Measurements from ENCODE around the gene CELF5.
"Not testable (repeated sequence)": the region's sequence is repeated elsewhere in the genome, so short reads cannot be mapped to it uniquely, and the experiment has no call there.

The CELF5 gene

DNA sequence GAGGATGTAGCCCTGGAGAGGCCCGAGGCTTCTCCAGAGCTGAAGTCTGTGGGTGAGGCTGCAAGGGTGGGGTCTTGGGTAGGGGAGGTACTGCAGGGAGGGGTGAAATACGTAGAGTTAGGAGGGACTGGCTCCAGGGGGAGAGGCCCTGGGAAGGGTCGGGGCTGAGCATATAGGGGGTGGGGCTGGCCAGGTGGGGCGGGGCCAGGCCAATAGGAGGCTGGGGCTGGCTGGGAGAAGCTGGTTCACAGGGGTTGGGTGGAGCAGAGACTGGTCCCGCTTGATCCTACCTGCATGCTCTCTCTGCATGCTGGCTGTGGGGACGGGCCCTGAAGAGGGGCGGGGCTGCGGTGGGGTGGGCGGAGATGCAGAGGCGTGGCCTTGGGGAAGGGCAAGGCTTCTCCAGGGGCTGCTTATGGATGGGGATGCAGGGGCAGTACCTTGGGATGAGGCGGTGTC is 51.9 kb downstream of the CELF5 start:
- peak; percentile 58 to 69 for DNase-seq

DNA sequence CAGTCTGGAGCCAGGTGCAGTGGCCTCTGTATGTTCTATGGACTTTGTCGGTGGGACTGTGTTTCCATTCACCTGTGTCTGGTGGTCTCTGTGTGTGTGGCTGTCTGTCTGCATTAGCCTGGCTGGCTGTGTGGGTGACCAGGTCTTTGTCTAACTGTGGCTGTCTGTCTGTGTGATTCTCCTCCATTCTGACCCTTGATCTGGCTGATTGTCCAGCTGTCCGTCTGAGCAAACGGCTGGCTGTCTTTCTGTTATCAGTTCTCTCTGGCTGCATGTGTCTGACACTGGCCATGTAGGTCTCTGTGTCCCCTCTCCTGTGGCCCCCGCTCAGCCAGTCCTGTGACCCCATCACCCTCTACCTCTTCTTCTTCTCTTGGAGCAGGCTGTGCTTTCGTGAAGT is 53.2 kb downstream of the CELF5 start:
- no peak for DNase-seq

GRCh38 chr19:3278294-3278693 is 53.8 kb downstream of the CELF5 start:
- no peak for DNase-seq

- DNase-seq = no peak
These were observed 54.3 kb downstream of the CELF5 start for GRCh38 chr19:3278749-3279148.

DNA sequence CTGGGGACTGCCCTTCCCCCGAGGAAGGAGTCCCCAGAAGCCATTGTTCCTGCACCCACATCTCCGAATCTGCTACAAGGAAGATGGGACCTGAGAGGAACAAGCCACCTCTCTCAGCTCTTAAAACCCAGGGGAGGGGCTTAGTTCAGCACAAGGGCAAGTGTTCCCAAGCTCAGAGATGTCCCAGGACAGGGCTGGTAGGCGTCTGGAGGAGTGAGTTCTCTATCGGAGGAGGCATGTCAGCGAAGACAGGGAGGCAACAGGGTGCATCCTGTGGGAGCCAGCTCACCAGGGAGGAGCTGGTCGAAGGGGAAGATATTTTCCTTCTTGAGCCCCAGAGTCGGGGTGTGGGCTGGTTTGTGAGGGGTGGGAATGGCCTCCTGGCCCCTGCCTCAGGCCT is 54.8 kb downstream of the CELF5 start:
- DNase-seq = no peak

DNA sequence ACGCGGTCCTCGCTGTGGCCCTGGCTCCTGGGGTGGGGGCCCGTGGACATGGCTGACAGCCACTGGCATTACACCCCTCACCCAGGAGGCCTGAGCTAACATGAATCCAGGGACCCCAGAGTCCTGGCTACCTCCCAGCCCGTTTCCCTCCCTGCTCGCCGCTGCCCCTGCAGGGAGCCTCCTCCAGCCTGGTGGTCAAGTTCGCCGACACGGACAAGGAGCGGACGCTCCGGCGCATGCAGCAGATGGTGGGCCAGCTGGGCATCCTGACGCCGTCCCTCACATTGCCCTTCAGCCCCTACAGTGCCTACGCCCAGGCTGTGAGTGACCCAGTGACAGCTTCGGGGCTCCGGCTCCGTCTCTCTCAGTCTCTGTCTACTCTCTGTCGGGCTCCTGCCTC is 56.6 kb downstream of the CELF5 start:
- no peak for DNase-seq

- DNase-seq = no peak
These were observed 57.7 kb downstream of the CELF5 start for GRCh38 chr19:3282155-3282554.

GRCh38 chr19:3282564-3282963 is 58.1 kb downstream of the CELF5 start:
- no peak for DNase-seq

- DNase-seq = no peak
These were observed 58.8 kb downstream of the CELF5 start for GRCh38 chr19:3283246-3283751.

GRCh38 chr19:3283886-3284657 is 59.6 kb downstream of the CELF5 start:
- no peak for DNase-seq

DNA sequence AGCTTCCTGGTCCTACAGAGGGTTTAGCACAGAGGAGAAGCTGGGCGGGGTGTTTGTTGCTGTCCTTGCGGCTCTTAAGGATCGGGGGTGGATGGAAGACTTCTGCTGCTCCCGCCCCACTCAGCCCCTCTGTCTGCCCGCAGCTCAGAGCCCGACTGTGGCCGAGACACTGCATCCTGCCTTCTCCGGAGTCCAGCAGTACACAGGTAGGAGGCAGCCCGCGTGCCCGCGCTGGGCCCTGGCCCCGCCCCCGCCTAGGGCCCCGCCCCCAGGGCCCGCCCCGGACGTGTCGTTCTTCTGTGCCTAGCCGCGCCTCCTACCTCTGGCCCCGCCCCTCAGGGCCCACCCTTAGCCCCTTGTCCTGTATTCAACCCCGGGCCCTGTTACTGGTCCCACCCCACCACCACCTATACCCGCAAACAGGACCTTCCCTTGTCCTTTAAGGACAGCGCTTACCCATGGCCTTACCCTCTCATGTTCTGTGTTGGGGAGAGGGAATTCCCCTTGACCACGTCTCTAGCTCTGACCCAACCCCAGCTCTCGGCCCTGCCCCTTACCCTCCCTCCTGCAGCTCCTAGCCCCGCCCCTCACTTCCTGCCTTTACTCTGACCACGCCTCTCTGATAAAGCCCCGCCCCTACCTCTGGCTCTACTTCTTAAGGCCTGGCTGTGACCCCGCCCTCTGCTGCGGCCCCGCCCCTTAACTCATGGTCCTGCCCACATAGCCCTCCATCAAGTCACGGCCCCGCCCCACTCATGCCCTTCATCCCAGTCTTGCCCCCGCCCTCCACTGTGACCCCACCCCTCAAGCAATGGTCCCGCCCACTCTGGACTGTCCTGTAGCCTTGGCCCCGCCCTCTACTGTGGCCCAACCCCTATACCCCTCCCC is 60.5 kb downstream of the CELF5 start:
- DNase-seq = peak; percentile 79 to 80

- DNase-seq = peak; percentile 42 to 61
These were observed 61.3 kb downstream of the CELF5 start for GRCh38 chr19:3285647-3286176.

DNA sequence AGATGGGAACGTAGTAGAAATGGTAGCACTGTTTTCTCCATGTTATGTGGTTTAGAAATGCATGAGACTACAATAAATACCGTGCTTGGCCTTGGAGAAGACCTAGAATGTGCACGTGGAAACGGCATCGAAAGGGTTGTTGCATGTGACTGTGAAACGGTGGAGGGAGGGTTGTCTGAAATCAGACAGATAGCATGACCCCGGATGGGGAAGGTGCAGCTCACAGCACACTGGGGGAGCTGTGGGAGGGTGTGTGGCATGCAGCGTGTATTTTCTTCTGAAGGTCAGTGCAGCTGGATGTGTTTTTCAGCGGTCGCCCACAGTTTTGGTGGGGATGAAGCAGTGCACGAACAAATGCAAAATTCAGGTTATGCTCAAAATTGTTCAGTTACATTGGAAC is 63.4 kb downstream of the CELF5 start:
- DNase-seq = no peak

DNA sequence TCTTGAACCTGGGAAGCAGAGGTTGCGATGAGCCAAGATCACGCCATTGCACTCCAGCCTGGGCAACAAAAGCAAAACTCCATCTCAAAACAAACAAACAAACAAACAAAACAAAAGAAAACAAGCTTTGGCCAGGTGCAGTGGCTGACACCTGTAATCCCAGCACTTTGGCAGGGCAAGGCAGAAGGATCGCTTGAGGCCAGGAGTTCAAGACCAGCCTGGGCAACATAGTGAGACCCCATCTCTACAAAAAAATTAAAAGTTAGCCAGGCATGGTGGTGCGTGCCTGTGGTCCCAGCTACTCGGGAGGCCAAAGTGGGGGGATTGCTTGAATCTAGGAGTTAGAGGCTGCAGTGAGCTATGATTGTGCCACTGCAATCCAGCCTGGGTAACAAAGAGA is 64.0 kb downstream of the CELF5 start:
- not testable (repeated sequence) for DNase-seq

DNA sequence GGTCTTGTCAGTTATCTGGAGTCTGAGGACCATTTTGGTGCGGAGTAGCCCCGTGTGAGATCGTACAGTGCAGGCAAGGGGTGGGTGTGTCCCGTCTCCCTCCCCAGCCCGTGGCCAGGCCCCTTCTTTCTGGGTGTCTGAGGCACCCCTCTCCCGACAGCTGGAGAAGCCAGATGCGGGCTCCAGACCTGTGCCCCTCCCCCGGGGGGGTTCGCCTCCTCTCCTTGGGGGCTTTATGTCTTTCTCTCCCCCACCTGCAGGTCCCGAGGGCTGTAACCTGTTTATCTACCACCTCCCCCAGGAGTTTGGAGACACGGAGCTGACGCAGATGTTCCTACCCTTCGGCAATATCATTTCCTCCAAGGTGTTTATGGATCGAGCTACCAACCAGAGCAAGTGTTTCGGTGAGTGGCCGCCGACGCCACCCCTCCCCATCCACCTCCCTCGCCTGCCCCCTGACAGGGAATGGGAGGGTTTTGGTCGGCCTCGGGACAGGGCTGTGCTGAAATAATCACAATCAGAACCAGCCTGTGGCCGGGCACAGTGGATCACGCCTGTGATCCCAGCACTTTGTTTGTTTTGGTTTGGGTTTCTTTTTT is 65.6 kb downstream of the CELF5 start:
- DNase-seq = no peak

DNA sequence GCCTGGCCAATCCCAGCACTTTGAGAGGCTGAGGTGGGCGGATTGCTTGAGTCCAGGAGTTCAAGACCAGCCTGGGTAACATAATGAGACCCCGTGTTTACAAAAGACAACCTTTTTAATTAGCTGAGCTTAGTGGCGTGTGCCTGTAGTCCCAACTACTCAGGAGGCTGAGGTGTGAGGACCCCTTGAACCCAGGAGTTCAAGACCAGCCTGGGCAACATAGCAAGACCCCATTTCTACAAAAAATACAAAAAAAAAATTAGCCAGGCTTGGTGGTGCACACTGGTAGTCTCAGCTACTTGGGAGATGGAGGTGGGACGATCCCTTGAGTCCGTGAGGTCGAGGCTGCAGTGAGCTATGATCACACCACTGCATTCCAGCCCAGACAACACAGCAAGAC is 66.4 kb downstream of the CELF5 start:
- not testable (repeated sequence) for DNase-seq

- DNase-seq = no peak
These were observed 67.2 kb downstream of the CELF5 start for GRCh38 chr19:3291644-3292043.

- no peak for DNase-seq
These were observed 68.6 kb downstream of the CELF5 start for GRCh38 chr19:3292958-3293529.

DNA sequence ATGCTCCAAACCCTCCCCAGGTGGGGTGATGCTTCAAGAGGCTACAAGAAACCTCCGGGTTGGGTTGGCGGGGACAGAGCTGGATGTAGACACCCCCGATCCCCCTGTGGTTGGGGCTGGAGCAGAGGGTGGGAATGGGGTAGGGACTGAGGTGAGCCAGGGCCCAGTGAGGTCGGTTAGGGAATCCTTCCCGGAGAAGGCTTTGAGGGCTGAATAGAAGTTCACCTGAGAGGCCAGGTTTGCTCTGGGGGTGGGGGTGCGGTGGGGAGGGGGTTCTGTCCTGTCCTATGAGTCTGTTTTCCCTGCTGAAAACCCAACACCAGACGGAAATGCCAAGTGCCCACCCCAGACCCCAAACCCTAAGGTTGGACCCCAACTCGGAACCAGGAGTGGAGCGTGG is 69.1 kb downstream of the CELF5 start:
- DNase-seq = no peak

DNA sequence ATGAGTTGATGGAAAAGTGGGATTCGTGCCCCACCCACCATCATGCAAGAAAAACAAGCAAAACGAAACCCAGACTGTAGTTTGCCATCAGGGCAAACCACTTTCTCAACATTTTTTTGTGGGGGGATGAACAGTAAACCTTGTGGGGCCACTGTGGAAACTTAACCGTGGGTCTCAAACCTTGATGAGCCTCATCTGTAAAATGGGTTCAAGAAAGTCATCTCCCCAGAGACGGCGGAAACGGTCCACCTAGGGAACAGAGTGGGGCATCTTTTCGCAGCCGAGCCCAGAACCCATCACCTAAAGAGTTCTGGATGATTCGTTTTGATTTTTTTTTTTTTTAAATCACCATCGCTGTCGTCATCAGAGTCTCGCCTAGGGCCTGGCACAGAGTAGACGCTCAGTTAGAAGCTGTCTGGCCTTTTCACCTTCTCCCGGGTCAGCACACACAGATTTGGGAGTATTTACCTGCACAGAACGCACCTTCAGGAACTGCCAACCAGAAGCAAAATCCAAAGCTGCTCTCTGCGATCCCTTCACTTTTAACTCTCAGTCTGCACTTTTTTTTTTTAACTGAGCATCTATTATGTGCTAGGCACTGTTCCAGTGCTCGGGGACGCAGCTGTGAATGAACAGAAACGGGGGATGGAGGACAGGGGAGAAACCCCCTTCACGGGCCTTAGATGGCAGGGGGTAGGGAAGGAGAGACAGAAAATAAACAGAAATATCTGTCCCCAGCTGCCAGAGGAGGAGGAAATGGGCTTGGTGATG is 69.8 kb downstream of the CELF5 start:
- DNase-seq = no peak

GRCh38 chr19:3295581-3295980 is 71.1 kb downstream of the CELF5 start:
- DNase-seq = no peak

GRCh38 chr19:3296034-3296433 is 71.6 kb downstream of the CELF5 start:
- DNase-seq = no peak
